GM19328 (cell line): Measurements from ENCODE around the gene ZBP1.

Source experiments
- ATAC-seq: cut with Tn5 transposase; IDR thresholded peaks from one replicate; pipeline ENCODE4 v1.9.1; 2021; ENCODE audit warnings: mild to moderate bottlenecking, moderate library complexity; ENCODE audit not compliant: unreplicated experiment

The ZBP1 gene

GRCh38 chr20:57588596-57588995 lies 31.6 kb downstream of the ZBP1 start:
- no peak for ATAC-seq

- no peak for ATAC-seq
Measured at GRCh38 chr20:57587989-57588377, 32.2 kb downstream of the ZBP1 start.

GRCh38 chr20:57587278-57587988 lies 32.8 kb downstream of the ZBP1 start:
- no peak for ATAC-seq

GRCh38 chr20:57586943-57587277 lies 33.3 kb downstream of the ZBP1 start:
- no peak for ATAC-seq

GRCh38 chr20:57586370-57586793 lies 33.8 kb downstream of the ZBP1 start:
- no peak for ATAC-seq

GRCh38 chr20:57585466-57586213 lies 34.6 kb downstream of the ZBP1 start:
- ATAC-seq, result no peak

GRCh38 chr20:57584768-57585461 lies 35.3 kb downstream of the ZBP1 start:
- no peak for ATAC-seq

GRCh38 chr20:57583289-57584257 lies 36.7 kb downstream of the ZBP1 start:
- ATAC-seq, result no peak

- ATAC-seq, result no peak
Measured at GRCh38 chr20:57582432-57583288, 37.6 kb downstream of the ZBP1 start.

GRCh38 chr20:57582029-57582378 lies 38.2 kb downstream of the ZBP1 start:
- no peak for ATAC-seq

GRCh38 chr20:57581202-57582028 lies 38.8 kb downstream of the ZBP1 start:
- ATAC-seq, result no peak

GRCh38 chr20:57580478-57581201 lies 39.6 kb downstream of the ZBP1 start:
- ATAC-seq, result no peak

GRCh38 chr20:57579898-57580447 lies 40.3 kb downstream of the ZBP1 start:
- no peak for ATAC-seq

- ATAC-seq, result no peak
Measured at GRCh38 chr20:57579331-57579897, 40.8 kb downstream of the ZBP1 start.

- ATAC-seq, result no peak
Measured at GRCh38 chr20:57578476-57579165, 41.6 kb downstream of the ZBP1 start.

GRCh38 chr20:57577679-57578475 lies 42.3 kb downstream of the ZBP1 start:
- ATAC-seq, result no peak
